ENCODE measurements around the gene ABHD18. TPM values are rescaled to one million over a fixed set of nuclear protein-coding genes. Genes with fewer than 3 reads are reported as not detected.

The ABHD18 gene
- total RNA-seq, 4 donors from 2014 or later: 8.2 to 13.0 (median 10.7) TPM

DNA sequence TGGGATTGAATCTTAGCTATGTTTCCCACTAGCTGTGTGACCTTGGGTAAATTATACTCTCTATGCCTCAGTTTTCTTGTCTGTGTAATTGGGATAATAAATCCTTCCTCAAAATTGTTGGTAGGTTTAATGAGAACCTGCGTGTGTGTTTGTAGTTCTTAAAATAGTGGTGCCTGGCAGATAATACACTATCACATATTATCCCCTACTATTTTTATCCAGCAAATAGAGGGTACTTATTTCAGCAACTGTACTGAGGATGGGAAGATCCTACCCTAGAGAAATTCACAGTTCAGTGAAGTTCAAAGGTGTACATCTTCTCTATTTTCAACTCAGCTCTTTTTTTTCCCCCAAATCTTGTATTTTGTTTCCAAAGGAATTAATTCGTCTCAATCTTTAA is 17.2 kb downstream of the ABHD18 start:
- TF ChIP-seq, protein P1, sequence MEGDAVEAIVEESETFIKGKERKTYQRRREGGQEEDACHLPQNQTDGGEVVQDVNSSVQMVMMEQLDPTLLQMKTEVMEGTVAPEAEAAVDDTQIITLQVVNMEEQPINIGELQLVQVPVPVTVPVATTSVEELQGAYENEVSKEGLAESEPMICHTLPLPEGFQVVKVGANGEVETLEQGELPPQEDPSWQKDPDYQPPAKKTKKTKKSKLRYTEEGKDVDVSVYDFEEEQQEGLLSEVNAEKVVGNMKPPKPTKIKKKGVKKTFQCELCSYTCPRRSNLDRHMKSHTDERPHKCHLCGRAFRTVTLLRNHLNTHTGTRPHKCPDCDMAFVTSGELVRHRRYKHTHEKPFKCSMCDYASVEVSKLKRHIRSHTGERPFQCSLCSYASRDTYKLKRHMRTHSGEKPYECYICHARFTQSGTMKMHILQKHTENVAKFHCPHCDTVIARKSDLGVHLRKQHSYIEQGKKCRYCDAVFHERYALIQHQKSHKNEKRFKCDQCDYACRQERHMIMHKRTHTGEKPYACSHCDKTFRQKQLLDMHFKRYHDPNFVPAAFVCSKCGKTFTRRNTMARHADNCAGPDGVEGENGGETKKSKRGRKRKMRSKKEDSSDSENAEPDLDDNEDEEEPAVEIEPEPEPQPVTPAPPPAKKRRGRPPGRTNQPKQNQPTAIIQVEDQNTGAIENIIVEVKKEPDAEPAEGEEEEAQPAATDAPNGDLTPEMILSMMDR (IDR thresholded peaks at IDR 0.05; ENCODE audit: low read depth): no peak

DNA sequence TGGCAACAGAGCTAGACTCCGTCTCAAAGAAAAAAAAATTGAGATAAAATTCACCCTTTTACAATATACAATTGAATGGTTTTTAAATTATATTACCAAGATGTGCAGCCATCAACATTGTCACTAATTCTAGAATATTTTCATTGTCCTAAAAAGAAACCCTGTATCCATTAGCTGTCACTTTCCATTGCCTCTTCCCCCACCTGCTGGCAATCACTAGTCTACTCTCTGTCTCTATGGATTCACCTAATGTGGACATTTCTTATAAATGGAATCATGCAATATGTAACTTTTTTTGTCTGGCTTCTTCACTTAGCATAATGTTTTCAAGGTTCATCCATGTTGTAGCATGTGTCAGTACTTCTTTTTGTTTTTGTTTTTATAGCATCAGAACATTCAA is 20.8 kb downstream of the ABHD18 start:
- TF ChIP-seq, protein P1 (IDR thresholded peaks at IDR 0.05; ENCODE audit: low read depth): no peak

DNA sequence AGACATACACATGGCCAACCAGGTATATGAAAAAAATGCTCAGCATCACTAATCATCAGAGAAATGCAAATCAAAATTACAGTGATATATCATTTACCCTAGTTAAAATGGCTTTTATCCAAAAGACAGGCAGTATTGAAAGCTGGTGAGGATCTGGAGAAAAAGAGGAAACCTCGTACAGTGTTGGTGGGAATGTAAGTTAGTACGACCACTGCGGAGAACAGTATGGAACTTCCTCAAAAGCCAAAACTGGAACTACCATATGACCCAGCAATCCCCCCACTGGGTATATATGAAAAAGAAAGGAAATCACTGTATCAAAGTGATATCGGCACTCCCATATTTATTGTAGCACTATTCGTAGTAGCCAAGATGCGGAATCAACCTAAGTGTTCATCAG is 23.4 kb downstream of the ABHD18 start:
- TF ChIP-seq, protein P1 (IDR thresholded peaks at IDR 0.05; ENCODE audit: low read depth): no peak

DNA sequence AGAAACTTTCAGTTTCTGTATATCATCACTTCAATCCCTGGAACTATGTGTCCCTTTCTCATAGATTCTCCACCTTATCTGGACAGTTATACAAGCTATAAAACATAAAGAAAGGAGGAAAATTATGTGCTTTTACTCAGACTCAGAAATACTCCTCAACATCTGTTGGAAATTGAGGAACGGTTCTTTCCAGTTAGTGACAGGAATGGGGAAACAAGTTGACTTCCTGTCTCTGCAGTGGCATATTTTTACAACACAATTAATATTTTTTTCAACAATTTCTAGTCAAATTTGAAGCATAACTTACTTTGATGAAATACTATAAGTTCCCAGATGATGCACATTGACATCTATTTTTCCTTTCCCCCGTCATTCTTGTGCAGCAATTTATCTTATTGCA is 27.9 kb downstream of the ABHD18 start:
- TF ChIP-seq, protein P1 (IDR thresholded peaks at IDR 0.05; ENCODE audit: low read depth): no peak

DNA sequence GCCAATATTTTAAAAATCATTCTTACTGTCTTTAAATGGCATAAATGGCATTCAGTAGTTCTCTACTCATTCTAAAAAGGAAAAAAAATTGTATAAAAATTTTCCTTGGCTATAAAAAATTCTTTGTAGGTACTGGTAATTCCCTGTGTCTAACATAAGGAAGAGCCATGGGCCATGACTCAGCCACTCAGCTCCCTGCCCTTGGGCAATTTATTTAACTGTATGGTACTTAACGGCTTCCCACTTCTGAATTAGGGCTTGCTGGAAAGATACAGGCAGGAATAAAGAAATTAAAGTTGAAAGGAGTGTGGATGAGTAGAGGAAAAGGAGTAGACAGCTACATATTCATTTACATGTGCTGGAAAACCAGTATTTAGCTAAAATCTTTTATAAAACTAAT is 30.6 kb downstream of the ABHD18 start:
- TF ChIP-seq, protein P1 (IDR thresholded peaks at IDR 0.05; ENCODE audit: low read depth): no peak

DNA sequence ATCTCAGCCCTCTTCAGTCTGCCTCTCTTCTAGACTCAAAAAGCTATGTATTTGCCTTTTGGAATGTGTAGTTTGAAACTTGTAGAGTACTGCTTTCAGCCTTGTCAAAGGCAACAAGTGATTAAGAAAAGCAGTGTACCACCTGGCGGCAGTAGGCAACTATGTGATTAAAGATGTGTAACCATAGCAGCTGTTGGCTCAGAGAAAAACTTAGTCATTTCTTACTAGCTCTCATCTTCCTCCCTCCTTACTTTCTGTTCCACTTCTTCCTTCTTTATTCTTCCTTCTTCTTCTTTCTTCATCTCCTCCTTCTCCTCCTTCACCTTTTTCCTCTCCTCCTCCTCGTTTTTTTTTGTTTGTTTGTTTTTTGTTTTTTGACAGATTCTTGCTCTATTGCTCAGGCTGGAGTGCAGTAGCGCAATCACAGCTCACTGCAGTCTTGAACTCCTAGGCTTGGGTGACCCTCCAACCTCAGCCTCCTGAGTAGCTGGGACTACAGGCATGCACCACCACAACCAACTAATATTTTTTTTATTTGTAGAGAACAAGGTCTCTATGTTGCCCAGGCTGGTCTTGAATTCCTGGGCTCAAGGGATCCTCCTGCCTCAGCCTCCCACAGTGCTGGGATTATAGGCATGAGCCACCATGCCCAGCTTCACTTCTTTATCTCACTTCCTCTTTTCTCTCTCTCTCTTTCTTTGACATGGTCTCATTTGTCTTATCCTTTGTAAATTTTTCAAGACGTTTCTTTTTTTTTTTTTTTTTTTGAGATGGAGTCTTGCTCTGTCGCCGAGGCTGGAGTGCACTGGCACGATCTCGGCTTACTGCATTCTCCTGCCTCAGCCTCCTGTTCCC is 32.6 kb downstream of the ABHD18 start:
- TF ChIP-seq, protein P1 (IDR thresholded peaks at IDR 0.05; ENCODE audit: low read depth): no peak

DNA sequence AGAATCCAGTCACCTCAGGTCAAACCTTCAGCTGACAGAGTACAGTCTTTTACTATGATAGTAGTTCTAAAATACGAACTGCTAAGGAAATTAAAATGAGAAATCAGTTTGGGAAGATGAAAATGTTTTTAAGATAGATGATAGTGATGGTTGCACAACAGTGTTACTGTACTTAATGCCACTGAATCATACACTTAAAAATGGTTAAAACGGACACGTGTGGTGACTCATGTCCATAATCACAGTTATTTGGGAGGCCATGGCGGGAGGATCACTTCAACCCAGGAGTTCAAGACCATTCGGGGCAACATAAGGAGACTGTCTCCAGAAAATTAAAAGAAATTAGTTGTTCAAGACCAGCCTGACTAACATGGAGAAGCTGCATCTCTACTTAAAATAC is 41.4 kb downstream of the ABHD18 start:
- TF ChIP-seq, protein P1 (IDR thresholded peaks at IDR 0.05; ENCODE audit: low read depth): no peak
